GM12801 (cell line): ENCODE data around the gene MARK4.

Experiments used
- TF ChIP-seq, protein P1 (sequence below): IDR thresholded peaks from one replicate; pipeline ENCODE4 v1.5.1; 2011; ENCODE audit warnings: control low read depth; ENCODE audit not compliant: insufficient read length; ENCODE audit errors: extremely low read depth

Gene MARK4

DNA sequence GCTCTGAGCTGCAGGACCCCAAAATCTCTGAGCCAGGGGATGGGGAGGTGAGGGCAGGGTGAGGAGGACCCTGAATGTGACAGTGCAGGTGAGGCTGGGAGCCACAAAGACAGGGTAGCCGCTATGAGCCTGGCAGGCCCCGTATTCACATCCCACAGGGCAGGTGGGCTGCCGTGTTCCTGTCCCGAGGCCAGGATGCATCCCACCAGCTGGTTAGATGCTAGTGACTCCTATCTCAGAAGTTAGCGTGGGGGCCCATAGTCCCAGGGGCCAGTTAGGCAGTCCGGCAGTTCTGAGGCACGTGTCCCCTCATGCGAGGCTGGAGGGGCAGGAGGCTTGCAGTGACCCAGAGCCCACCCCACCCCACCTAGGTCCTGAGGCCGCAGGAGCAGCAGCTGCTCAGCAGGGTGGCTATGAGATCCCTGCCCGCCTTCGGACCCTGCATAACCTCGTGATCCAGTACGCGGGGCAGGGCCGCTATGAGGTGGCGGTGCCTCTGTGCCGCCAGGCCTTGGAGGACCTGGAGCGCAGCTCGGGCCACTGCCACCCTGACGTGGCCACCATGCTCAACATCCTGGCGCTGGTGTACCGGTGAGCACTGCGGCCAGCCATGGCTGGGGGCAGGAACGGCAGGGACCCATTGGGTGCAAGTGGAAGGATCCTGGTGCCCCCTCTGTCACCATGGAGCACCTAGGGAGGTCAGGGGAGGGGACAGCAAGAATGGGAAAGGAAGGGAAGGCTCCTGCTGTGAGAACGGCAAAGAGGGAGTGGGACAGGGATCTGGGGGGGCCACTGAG is 96.7 kb downstream of the MARK4 start:
- TF ChIP-seq, protein P1, sequence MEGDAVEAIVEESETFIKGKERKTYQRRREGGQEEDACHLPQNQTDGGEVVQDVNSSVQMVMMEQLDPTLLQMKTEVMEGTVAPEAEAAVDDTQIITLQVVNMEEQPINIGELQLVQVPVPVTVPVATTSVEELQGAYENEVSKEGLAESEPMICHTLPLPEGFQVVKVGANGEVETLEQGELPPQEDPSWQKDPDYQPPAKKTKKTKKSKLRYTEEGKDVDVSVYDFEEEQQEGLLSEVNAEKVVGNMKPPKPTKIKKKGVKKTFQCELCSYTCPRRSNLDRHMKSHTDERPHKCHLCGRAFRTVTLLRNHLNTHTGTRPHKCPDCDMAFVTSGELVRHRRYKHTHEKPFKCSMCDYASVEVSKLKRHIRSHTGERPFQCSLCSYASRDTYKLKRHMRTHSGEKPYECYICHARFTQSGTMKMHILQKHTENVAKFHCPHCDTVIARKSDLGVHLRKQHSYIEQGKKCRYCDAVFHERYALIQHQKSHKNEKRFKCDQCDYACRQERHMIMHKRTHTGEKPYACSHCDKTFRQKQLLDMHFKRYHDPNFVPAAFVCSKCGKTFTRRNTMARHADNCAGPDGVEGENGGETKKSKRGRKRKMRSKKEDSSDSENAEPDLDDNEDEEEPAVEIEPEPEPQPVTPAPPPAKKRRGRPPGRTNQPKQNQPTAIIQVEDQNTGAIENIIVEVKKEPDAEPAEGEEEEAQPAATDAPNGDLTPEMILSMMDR = no peak

DNA sequence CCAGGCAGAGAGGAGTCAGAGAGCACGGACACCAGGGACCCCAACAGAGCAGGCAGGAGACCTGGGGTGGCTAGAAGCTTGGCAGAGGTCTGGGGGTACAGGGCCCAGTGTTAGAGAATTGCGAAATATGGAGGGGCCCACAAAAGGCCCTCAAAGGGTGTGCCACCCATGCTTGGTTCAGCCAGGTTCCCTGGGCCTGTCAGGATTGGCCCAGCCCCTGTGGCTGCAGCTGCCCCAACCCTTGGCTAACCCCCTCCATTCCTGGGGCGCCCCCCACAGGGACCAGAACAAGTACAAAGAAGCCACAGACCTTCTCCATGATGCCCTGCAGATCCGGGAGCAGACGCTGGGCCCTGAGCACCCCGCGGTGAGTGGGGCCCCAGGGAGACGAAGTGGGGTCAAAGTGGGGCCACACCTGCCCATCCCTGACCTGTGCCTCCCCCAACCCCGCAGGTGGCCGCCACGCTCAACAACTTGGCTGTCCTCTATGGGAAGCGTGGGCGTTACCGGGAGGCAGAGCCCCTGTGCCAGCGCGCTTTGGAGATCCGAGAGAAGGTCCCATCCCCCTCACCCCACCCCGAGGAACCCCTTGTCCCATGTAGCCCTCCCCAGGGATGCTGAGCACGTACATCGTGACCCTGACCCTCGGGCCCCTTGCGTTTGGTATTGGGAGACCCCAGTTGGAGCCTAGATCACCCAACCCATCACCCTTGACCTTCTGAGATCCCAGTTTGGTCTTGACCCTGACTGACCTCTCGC is 97.5 kb downstream of the MARK4 start:
- TF ChIP-seq, protein P1 = no peak

DNA sequence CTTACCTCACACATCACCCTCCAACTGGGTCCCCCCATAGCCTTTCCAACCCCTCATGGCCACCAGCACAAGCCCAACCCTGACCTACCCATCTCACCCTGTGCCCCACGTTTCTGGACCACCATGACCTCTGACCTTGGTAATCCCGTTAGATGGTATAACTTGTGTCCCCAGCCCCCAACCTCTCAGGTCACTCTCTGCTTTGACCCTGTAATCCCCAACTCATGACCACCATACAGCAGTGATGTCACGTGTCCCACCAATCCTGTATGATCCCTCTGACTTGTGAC is 98.0 kb downstream of the MARK4 start:
- TF ChIP-seq, protein P1 = no peak

DNA sequence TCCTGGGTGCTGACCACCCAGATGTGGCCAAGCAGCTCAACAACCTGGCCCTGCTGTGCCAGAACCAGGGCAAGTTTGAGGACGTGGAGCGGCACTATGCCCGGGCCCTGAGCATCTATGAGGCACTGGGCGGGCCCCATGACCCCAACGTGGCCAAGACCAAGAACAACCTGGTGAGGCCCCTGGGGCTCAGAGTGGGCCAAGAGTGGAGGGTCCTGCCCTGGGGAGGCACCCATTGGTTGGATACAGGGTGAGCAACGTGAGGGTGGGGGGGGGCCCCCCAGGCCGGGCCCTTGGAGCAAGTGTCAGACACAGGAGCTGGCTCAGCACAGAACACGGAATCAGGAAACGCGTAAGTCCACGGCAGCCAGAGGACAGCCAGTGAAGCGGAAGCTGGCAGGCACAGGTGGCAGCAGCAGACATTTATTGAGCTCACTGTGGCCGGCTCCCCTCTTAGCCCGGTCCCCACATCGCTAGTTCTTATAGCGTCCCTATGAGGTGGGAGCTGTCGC is 98.4 kb downstream of the MARK4 start:
- TF ChIP-seq, protein P1 = no peak

DNA sequence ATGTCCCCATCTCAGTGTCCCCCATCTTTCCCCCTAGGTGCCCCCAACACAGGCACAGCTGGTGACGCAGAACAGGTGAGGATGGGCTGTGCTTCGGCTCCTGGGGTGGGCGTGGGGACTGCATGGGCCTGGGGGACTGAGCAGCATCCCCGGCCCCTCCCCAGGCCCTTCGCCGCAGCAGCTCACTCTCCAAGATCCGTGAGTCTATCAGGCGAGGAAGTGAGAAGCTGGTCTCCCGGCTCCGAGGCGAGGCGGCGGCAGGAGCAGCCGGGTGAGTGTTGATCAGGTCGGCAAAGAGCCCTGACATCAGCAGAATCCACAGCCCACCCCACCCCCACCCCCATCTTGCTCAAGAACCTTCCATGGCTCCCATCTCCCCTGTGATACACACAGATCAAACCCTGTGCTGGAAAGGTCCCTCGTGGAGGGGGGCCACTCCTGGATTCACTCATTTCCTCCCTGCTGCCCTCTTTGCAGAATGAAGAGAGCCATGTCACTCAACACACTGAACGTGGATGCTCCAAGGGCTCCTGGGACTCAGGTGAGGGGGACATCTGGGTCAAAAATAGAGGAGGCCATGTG is 99.5 kb downstream of the MARK4 start:
- TF ChIP-seq, protein P1 = no peak

DNA sequence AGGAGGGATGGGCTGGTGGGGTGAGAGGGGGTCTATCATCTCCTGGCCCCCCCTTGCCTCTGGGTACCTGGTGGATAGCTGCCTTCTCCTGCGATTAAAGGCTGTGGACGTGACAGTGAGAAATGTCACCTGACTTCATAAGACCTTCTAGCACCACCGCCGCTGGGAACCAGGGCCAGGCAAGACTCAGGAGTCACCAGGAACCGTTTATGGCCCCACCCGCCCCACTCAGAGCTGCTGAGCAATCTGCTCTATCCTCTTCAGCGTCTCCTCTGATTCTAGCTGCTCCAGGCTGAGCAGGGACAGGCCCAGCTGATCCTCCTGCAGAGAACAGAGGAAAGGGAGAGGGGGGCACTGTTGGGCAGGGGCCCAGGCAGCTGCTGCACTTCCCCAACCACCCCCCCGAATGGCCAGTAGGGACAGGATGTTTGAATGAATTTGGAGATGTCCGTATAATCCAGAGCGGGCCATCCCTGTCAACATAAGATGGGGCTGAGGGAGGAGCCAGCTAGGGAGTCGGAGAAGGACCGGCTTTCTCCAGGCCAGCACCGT is 100.4 kb downstream of the MARK4 start:
- TF ChIP-seq, protein P1 = no peak

DNA sequence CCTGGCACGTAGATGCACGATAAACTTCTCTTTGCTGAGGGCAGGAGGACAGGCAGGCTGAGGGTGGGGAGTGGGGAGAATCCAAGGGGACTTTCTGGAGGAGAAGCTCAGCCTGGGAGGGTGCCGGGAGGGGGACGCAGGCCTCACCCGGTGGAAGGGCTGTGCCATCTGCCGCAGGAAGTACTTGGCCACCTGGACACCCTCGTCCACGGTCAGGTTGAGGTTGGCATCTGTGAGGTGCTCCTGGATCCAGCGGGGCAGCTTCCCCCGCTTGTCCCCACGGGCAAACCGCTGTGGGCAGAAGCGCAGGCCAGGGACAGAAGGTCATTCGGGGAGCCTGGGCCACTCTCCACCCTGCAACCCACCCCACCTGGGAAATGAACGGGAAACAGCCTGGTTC is 101.0 kb downstream of the MARK4 start:
- TF ChIP-seq, protein P1 = no peak
